Choroid plexus epithelial cell (primary cell): Measurements from ENCODE around the gene ANKRD36C.
"Not testable (repeated sequence)": the region's sequence is repeated elsewhere in the genome, so short reads cannot be mapped to it uniquely, and the experiment has no call there.

Experiments
- DNase-seq: peaks from one replicate; pipeline ENCODE4 v3.0.0-alpha.2; 2010; ENCODE audit warnings: low read depth
- H3K4me3 ChIP-seq: 2 replicates; pipeline ENCODE4 v1.5.1; 2011; ENCODE audit warnings: low read depth, mild to moderate bottlenecking, control low read depth, low read length, moderate library complexity
- CTCF ChIP-seq: conservative IDR thresholded peaks from 2 replicates; pipeline ENCODE4 v1.5.1; 2011; ENCODE audit warnings: low read depth, mild to moderate bottlenecking, control low read depth, inconsistent platforms, low read length, moderate library complexity

ANKRD36C gene

DNA sequence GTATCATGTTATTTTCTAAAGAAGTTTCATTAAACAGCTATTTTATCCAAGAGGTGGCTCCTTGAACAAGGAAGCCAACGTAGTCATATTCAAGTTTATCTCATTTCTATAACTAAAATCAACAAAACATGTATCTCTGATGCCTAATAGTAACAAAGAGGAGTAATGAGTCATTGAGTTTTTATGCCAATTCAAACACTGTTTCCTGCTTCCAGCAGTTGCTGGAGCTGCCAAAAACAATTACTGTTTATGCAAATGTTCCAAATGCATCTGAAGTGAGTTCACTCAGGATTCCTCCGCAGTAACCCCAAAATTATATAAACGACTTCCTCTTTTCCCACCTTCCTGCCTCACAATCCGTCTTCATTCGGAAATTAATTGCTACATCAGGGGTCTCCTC lies 80.2 kb downstream of the ANKRD36C start:
- DNase-seq, result peak; percentile 66

DNA sequence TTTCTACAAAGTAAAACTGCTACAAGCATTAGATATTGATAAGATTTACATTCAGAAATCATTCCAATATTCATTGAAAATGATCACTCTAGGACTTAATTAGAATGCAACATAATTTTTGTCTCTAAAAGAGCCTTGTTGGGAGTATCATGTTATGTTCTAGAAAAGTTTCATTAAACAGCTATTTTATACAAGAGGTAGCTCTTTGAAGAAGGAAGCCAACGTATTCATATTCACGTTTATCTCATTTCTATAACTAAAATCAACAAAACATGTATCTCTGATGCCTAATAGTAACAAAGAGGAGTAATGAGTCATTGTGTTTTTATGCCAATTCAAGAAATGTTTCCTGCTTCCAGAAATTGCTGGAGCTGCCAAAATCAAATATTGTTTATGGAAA lies 97.2 kb downstream of the ANKRD36C start:
- DNase-seq, H3K4me3 ChIP-seq: not testable (repeated sequence)

More for the DNA sequence above, 80.2 kb downstream of the ANKRD36C start:
- H3K4me3 ChIP-seq, result not testable (repeated sequence)

DNA sequence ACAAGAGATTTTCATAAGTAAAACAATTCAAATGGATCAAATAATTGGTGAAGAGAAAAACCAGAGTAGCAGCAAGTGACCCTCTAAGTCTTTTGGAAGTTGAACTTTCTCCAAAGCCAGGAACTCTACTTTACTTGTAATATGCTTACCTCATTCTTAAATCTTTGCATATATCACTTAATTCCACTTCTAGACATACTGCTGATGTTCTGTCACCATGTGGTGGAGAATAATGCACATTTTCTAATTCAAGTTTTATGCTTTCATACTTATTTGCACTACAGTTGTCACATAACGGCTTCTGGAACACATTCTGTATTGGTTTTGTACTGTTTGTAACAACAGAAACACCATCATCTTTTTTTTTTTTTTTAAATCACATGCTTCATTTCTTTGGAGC lies 123.7 kb downstream of the ANKRD36C start:
- DNase-seq, H3K4me3 ChIP-seq: not testable (repeated sequence)

DNA sequence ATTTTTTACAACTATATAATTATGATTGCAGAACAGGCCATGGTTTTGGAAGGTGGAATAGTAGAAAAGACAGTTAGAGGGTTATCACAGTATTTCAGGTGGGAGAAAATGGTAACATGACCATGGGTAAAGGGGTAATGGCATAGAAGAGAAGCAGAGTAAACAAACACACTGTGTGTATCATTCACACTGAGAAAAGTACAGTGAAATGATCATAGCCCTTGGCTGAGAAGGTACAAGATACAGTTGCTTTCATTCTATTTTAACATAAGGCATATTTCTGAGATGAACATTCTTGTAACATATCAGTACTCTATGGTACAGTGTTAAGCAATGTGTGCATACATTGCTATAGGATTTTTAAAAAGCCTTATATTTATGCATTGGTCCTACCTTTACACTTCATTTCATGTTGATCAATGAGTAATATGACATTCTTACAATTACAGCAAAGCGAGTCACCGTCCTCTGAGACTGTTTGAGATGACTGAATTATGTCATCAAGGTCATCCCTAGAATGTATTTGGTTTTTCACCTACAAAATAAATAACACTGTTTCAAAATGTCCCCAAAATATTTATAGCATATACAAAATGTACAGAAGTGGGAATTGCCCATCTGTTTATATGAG lies 124.5 kb downstream of the ANKRD36C start:
- H3K4me3 ChIP-seq, DNase-seq: not testable (repeated sequence)

DNA sequence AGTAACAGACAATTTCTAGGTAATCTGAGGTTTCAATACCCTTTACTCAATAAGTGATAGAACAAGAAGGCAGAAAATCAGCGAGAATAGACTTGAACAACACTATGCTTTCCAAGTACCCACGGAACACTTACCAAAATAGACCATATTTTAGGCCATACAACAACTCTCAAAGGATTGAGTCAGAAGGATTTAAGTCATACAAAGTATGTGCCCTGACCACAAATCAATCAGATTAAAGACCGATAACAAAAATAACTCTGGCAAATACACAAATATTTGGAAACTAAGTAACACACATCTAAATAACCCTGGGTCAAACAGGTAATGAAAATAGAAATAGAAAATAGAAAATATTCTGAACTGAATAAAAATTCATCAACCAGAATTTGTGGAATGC lies 129.5 kb downstream of the ANKRD36C start:
- H3K4me3 ChIP-seq, DNase-seq: not testable (repeated sequence)

GRCh38 chr2:95836151-95836550 lies 155.5 kb downstream of the ANKRD36C start:
- no peak for DNase-seq
- TF ChIP-seq CTCF, result no peak
- H3K4me3 ChIP-seq, result no peak overlapping the region

DNA sequence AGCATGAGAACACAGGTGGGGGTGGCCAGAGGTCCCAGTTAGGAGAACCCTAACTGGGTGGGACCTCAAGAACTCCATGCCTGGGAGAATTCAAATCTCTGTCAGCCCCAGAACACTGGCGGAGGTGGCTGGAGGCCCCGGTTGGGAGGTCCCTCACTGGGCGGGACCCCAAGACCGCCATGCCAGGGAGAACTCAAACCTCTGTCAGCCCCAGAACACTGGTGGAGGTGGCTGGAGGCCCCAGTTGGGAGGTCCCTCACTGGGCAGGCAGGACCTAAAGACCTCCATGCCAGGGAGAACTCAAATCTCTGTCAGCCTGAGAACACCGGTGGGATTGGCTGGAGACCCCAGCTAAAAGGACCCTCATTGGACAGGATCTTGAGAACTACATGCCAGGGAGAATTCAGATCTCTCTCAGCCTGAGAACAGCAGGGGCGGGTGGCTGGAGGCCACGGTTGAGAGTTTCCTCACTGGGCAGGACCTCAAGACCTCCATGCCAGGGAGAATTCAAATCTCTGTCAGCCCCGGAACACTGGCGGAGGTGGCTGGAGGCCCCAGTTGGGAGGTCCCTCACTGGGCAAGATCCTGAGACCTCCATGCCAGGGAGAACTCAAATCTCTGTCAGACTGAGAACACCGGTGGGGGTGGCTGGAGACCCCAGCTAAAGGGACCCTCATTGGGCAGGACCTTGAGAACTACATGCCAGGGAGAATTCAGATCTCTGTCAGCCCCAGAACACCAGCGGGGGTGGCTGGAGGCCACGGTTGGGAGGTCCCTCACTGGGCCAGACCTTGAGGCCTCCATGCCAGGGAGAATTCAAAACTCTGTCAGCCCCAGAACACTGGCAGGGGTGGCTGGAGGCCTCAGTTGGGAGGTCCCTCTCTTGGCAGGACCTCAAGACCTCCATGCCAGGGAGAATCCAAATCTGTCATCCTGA lies 157.3 kb downstream of the ANKRD36C start:
- DNase-seq, H3K4me3 ChIP-seq: not testable (repeated sequence)

- DNase-seq, H3K4me3 ChIP-seq: not testable (repeated sequence)
Measured at GRCh38 chr2:95824218-95824617, 167.4 kb downstream of the ANKRD36C start.

DNA sequence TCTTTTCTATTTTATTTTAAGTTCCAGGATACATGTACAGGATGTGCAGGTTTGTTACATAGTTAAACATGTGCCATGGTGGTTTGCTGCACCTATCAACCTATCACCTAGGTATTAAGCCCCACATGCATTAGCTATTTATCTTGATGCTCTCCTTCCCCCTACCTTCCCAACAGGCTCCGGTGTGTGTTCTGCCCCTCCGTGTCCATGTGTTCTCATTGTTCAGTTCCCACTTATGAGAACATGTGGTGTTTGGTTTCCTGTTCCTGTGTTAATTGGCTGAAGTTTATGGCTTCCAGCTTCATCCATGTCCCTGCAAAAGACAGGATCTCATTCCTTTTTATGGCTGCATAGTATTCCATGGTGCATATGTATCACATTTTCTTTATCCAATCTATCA lies 174.1 kb downstream of the ANKRD36C start:
- not testable (repeated sequence) for H3K4me3 ChIP-seq, DNase-seq

GRCh38 chr2:95813311-95813710 lies 178.3 kb downstream of the ANKRD36C start:
- peak; percentile 42 for DNase-seq
- H3K4me3 ChIP-seq, result not testable (repeated sequence)

- TF ChIP-seq CTCF, result no peak
- no peak for DNase-seq
- H3K4me3 ChIP-seq, result no peak overlapping the region
Measured at GRCh38 chr2:95799892-95800291, 191.7 kb downstream of the ANKRD36C start.

DNA sequence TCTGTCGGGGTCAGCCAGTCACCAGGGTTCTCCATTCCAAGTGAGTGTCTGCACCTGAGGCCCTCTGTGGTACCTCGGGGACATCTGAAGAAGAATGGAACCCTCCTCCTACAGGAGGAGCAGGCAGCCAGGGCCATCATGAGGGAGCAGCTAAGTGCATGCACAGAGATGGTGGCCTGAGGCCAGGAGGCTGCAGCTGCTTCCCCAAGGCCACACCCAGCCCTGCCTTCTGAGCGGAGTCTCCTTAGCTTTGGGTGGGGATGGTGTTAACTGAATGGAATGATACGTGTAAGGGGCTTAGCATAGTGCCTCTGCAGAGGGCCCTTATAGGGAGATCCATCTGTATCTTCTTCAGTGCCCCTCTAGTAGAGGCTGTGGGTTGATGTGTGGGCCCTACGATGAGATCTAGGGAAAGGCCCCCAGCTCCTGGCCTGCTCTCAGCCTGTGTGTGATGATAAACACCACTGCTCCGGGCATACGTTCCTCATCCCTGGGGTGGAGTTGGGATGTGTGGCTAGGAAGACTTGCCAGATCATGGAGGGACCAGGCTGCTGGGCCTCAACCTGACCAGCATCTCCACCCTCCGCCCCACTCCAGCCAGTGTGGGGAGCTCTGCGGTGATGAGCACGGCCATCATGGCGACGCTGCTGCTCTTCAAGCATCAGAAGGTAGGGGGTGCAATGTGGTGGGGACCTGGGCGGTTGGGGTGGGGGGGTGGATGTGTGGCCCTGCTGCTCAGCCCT lies 192.3 kb downstream of the ANKRD36C start:
- not testable (repeated sequence) for DNase-seq, H3K4me3 ChIP-seq

GRCh38 chr2:95796249-95797099 lies 195.2 kb downstream of the ANKRD36C start:
- DNase-seq, H3K4me3 ChIP-seq: not testable (repeated sequence)

DNA sequence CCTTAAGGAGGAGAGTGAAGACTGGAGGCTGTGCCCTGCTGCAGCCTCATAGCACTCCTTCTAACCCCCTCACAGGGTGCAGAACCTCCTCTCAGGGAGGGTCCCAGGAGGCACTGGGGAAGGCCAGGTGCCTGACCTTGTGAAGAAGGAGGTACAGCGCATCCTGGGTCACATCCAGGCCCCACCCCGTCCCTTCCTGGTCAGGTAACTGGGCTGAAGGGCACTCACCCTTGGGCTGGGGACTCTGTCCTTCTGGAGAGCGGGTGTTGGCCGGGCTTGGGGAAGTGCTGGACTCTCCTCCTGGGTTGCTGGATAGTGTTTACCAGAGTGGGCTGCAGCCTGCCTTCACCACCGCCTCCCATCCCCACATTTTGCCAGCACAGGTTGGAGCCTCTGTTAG lies 197.7 kb downstream of the ANKRD36C start:
- H3K4me3 ChIP-seq, DNase-seq: not testable (repeated sequence)

DNA sequence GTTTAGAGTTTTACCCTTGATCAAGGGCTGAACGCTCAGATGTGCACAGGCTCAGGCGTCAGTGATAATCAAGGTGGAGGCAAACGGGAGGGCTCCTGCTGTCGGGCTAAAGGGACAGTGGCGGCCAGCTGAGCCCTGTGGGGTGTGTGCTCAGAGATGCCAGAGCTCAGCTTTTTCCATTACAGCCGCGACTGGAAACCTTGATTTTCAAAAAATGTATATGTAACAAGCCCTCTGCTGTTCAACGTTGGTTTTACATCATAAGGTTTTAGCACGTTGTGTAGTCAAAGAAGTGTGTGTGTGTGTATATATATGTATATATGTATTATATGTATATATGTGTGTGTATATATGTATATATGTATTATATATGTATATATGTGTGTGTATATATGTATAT lies 201.4 kb downstream of the ANKRD36C start:
- not testable (repeated sequence) for DNase-seq, H3K4me3 ChIP-seq

GRCh38 chr2:95789385-95789784 lies 202.2 kb downstream of the ANKRD36C start:
- not testable (repeated sequence) for H3K4me3 ChIP-seq, DNase-seq
